Panc1 (cell line): ENCODE results near the gene MEIOC. TPM values are rescaled to one million over a fixed set of nuclear protein-coding genes. Genes with fewer than 3 reads are reported as not detected.
A peak's percentile ranks its signal among the peaks of the same experiment; 100 is the strongest.
"Not testable (repeated sequence)": the region's sequence is repeated elsewhere in the genome, so short reads cannot be mapped to it uniquely, and the experiment has no call there.

Source experiments
- ATAC-seq: fragments of 200-7000 bp; cut with Tn5 transposase; 2 replicates; pipeline ENCODE4 v1.9.1; 2020; ENCODE audit warnings: mild to moderate bottlenecking, moderate library complexity
- BruUV-seq: library from RNA; stranded (reverse); fragments of 400-500 nt; replicated peaks from 2 replicates; lab custom pipeline; 2021; lab: Mats Ljungman, UMichigan
- CTCF ChIA-PET: fragments of 300-600 bp; sonication (Branson Sonifier 250); formaldehyde crosslinking; loops from one replicate; lab custom pipeline; 2022; ENCODE audit warnings: antibody characterized with exemption; lab: Charles Lee
- POLR2A ChIA-PET: fragments of 300-600 bp; sonication (Branson Sonifier 250); formaldehyde crosslinking; loops from one replicate; lab custom pipeline; 2022; ENCODE audit warnings: antibody characterized with exemption; lab: Charles Lee
- DNase-seq: peaks from one replicate; pipeline ENCODE4 v3.0.0-alpha.2; 2010; ENCODE audit warnings: low read depth, low spot score
- H3K27ac ChIP-seq: 2 replicates; pipeline ENCODE4 v1.5.1; 2011; ENCODE audit warnings: mild to moderate bottlenecking, low read length, inconsistent platforms
- H3K27me3 ChIP-seq: fragments of 200-500 bp; sonication (Bioruptor generic); 2 replicates; pipeline ENCODE4 v1.6.0; 2014; ENCODE audit warnings: low read length, inconsistent platforms; ENCODE audit not compliant: control insufficient read depth, insufficient read depth
- H3K36me3 ChIP-seq: fragments of 200-500 bp; sonication (Bioruptor generic); 2 replicates; pipeline ENCODE4 v1.5.1; 2014; ENCODE audit warnings: inconsistent platforms, mild to moderate bottlenecking, low read length, moderate library complexity; ENCODE audit not compliant: control insufficient read depth, insufficient read depth
- H3K4me1 ChIP-seq: 2 replicates; pipeline ENCODE4 v1.5.1; 2011; ENCODE audit warnings: inconsistent platforms, mild to moderate bottlenecking, low read length, moderate library complexity; ENCODE audit not compliant: control insufficient read depth, insufficient read depth
- H3K4me3 ChIP-seq, 2 experiments: 2 replicates each; pipeline ENCODE4 v1.5.1; 2011 to 2012; ENCODE audit warnings: low read depth in 2 of 2, low read length in 2 of 2, mild to moderate bottlenecking in 2 of 2, inconsistent platforms in 1 of 2, moderate library complexity in 1 of 2
- H3K9me3 ChIP-seq: fragments of 200-500 bp; sonication (Bioruptor generic); 2 replicates; pipeline ENCODE4 v1.5.1; 2014; ENCODE audit warnings: low read depth, mild to moderate bottlenecking, inconsistent platforms, low read length, moderate library complexity; ENCODE audit not compliant: control insufficient read depth, insufficient read depth
- POLR2AphosphoS5 ChIP-seq: IDR thresholded peaks from 2 replicates; pipeline ENCODE4 v1.6.1; 2012; ENCODE audit warnings: mild to moderate bottlenecking, low read depth, low read length, moderate library complexity
- SIN3A ChIP-seq: IDR thresholded peaks from 2 replicates; pipeline ENCODE4 v1.6.1; 2012; ENCODE audit warnings: low read depth, mild to moderate bottlenecking, low read length, moderate library complexity, borderline replicate concordance; ENCODE audit not compliant: insufficient read depth
- TCF7L2 ChIP-seq: IDR thresholded peaks from 2 replicates; pipeline ENCODE4 v1.6.1; 2011; ENCODE audit warnings: mild to moderate bottlenecking, low read depth, low read length, inconsistent platforms
- in situ Hi-C: cut with HindIII; loops from 2 replicates; pipeline ENCODE4 v1.10.0; 2016; ENCODE audit warnings: low sequenced_read_pairs, low pct_unique_long_range_greater_than_20kb
- intact Hi-C: fragments of 100-400 bp; cut with micrococcal nuclease; formaldehyde crosslinking; loops from one replicate; pipeline ENCODE4 v1.10.0; 2022; ENCODE audit not compliant: unreplicated experiment
- total RNA-seq: library from RNA; stranded (reverse); gene quantifications from one replicate; pipeline ENCODE4 v1.2.1, GENCODE V29; 2021; ENCODE audit not compliant: unreplicated experiment
- TF ChIP-seq, protein P1 (sequence below): fragments of 450-650 bp; IDR thresholded peaks from 2 replicates; pipeline ENCODE4 v1.5.1; 2017; ENCODE audit warnings: mild to moderate bottlenecking
- TF ChIP-seq, protein P2 (sequence below), 2 experiments: IDR thresholded peaks; 2 replicates each; pipeline ENCODE4 v1.6.1; 2011 to 2012; ENCODE audit warnings: low read depth in 2 of 2, control low read depth in 1 of 2, low read length in 1 of 2, mild to moderate bottlenecking in 1 of 2, moderate library complexity in 1 of 2; ENCODE audit not compliant: insufficient read depth in 1 of 2

Gene MEIOC
- total RNA-seq, 1 experiment from 2014 or later: 0.82 TPM

DNA sequence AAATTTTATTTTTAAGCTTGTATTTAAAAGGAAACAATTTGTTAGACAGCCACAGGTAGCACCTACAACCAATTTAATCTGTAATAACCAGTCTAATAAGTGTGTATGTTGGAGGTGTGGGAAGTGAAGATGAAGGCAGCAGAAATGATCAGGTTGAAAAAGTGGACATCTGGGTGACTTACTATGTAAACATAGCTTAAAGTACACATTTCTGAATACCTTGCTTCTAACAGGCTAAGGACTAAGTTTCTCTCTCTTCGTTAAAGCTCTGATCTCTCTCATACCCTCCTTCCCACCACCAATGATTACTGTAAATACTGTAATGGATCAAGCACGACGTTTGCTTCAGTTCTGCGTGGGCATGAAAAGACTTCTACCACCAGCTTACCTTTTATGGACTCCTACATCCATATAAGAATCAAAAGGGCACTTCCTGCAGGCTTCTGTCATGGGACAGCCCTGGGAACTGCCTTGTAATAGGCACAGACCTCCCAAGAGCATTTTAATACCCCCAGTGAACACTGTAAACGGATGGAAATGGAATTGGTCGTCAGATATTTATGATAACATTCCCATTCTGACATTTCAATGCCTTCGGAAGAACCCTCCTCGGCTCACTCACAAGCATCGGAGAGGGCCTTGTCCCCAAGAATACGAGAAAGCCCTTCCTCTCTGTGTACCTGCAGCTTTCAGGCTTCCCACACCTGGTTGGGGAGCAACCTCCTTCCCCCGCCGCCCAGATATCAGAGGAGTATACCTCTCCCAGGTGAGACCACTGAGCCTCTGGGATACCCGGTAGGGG, 32.6 kb downstream of the MEIOC start:
- H3K27ac ChIP-seq: peak overlapping the region; percentile 88
- CTCF ChIA-PET: no interaction called here
- no peak for DNase-seq

DNA sequence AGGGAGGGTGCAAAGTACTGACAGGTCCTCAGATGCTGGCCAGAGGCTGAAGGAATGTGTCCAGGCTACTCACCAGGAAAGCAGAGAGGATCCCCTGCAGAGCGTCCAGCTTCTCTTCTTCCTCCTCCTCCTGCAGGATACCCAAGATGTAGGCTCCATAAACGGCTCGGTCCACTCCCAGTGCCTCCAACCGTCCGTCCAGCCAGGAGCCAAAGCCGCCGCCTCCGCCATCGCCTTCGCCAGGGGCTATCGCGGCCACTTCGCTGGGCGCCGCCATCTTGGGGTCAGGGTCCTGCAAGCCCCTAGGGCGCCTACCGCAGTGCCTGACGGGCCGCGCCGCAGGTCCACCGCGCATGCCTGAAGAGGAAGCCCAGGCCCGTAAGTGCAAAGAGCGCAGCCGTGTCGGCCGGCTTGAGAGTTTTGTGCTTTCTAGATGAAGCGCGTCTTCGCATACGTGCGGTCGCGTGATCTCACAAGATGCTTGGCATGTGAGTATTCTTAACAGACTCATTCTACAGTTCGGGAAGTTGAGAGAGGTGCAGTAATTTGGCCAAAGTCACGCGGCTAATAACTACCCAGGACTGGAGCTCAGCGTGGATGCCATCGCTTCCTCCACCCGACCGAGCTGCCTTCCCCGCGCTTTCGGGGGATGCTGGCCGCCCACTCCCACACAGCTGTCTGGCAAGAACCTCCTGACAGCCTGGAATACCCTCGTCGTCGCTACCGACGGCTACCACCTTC, 33.4 kb downstream of the MEIOC start, which contains the start of gene CCDC43:
TSS of gene CCDC43 (minus strand) at position 300 of the 741 bp plus-strand sequence. CDS start at position 277, 23 bp downstream.
- DNase-seq (peak; percentile 43), ATAC-seq (peak; percentile 100)
- intact Hi-C loops: no loop called here
- no TSS peak for BruUV-seq
- Histone ChIP-seq H3K27ac (peak within 1 kb of the TSS; percentile 88), H3K4me1 (0 out of 2 replicates have a peak, but pooled peaks cover 7% of the 10 kb centered on the region), H3K9me3 (no peaks in the 10 kb centered on the region), H3K27me3 (no peaks in the 10 kb centered on the region), H3K36me3 (no peaks in the 10 kb centered on the region; the same call in 1 of the 2 replicates), H3K4me3 (peak within 1 kb of the TSS; percentile 86 to 96)
- in situ Hi-C loops: no loop called here
- TF ChIP-seq, protein P1, sequence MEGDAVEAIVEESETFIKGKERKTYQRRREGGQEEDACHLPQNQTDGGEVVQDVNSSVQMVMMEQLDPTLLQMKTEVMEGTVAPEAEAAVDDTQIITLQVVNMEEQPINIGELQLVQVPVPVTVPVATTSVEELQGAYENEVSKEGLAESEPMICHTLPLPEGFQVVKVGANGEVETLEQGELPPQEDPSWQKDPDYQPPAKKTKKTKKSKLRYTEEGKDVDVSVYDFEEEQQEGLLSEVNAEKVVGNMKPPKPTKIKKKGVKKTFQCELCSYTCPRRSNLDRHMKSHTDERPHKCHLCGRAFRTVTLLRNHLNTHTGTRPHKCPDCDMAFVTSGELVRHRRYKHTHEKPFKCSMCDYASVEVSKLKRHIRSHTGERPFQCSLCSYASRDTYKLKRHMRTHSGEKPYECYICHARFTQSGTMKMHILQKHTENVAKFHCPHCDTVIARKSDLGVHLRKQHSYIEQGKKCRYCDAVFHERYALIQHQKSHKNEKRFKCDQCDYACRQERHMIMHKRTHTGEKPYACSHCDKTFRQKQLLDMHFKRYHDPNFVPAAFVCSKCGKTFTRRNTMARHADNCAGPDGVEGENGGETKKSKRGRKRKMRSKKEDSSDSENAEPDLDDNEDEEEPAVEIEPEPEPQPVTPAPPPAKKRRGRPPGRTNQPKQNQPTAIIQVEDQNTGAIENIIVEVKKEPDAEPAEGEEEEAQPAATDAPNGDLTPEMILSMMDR: no peak
- TF ChIP-seq POLR2AphosphoS5: peak; percentile 83
- ChIA-PET POLR2A (no interaction called here), CTCF (interaction anchor here (0.7 kb wide), 1 partner anchor 156 kb away, joined by 3 read pairs; no protein-coding TSS in a partner anchor)

More for the DNA sequence above, 32.6 kb downstream of the MEIOC start:
- in situ Hi-C loops: no loop called here
- POLR2A ChIA-PET: interaction anchor here (0.6 kb wide), 1 partner anchor 241 kb away, joined by 10 read pairs; no protein-coding TSS in a partner anchor
- 0 out of 2 replicates have a peak, but pooled peaks cover 7% of the 10 kb centered on the region for H3K4me1 ChIP-seq
- no peaks in the 10 kb centered on the region for H3K27me3 ChIP-seq
- TF ChIP-seq POLR2AphosphoS5 (no peak), SIN3A (no peak), TCF7L2 (no peak)
- TF ChIP-seq, protein P1: no peak
- TF ChIP-seq, protein P2, sequence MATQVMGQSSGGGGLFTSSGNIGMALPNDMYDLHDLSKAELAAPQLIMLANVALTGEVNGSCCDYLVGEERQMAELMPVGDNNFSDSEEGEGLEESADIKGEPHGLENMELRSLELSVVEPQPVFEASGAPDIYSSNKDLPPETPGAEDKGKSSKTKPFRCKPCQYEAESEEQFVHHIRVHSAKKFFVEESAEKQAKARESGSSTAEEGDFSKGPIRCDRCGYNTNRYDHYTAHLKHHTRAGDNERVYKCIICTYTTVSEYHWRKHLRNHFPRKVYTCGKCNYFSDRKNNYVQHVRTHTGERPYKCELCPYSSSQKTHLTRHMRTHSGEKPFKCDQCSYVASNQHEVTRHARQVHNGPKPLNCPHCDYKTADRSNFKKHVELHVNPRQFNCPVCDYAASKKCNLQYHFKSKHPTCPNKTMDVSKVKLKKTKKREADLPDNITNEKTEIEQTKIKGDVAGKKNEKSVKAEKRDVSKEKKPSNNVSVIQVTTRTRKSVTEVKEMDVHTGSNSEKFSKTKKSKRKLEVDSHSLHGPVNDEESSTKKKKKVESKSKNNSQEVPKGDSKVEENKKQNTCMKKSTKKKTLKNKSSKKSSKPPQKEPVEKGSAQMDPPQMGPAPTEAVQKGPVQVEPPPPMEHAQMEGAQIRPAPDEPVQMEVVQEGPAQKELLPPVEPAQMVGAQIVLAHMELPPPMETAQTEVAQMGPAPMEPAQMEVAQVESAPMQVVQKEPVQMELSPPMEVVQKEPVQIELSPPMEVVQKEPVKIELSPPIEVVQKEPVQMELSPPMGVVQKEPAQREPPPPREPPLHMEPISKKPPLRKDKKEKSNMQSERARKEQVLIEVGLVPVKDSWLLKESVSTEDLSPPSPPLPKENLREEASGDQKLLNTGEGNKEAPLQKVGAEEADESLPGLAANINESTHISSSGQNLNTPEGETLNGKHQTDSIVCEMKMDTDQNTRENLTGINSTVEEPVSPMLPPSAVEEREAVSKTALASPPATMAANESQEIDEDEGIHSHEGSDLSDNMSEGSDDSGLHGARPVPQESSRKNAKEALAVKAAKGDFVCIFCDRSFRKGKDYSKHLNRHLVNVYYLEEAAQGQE (IDR thresholded peaks at IDR 0.05; ENCODE audit: insufficient read depth in 1 of 2, low read depth in 2 of 2, low read length in 1 of 2): no peak
- no peaks in the 10 kb centered on the region; the same call in 1 of the 2 replicates for H3K36me3 ChIP-seq
- no peaks in the 10 kb centered on the region for H3K9me3 ChIP-seq
- TSS peak; percentile 82 for BruUV-seq
- intact Hi-C loops: no loop called here
- peak overlapping the region; percentile 86 to 96 for H3K4me3 ChIP-seq
- peak; percentile 39; the same call in 1 of the 2 replicates for ATAC-seq

DNA sequence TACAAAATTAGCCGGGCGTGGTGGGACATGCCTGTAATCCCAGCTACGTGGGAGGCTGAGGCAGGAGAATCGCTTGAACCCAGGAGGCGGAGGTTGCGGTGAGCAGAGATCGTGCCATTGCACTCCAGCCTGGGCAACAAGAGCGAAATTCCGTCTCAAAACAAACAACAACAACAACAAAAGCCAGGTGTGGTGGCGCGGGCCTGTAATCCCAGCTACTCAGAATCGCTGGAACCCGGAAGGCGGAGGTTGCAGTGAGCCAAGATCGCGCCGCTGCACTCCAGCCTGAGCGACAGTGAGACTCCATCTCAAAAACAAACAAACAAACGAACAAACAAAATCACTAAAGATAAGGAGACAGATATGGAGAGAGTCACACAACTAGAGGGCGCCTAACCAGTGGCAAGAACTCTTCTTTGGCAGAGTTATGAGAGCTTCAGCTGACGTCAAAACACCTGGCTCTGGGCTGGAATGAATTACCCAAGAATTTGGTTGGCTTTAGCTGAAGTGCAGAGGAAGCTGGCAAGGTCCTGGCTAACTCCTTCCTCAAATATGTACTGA, 34.6 kb downstream of the MEIOC start:
- BruUV-seq, H3K4me1 ChIP-seq, H3K27ac ChIP-seq, DNase-seq, in situ Hi-C loops, H3K27me3 ChIP-seq, H3K4me3 ChIP-seq, H3K36me3 ChIP-seq, H3K9me3 ChIP-seq, ATAC-seq, intact Hi-C loops: not testable (repeated sequence)
- POLR2A ChIA-PET: interaction anchor here (0.6 kb wide), 1 partner anchor 21 kb away, joined by 3 read pairs; no protein-coding TSS in a partner anchor
- CTCF ChIA-PET: interaction anchor here (0.6 kb wide), 1 partner anchor 11 kb away, joined by 3 read pairs; no protein-coding TSS in a partner anchor
